T-helper 1 cell (primary cell): ENCODE measurements around the gene PRPS1L1.

ENCODE experiments used
- DNase-seq, 5 donors: peaks; one replicate each; pipeline ENCODE4 v3.0.0-alpha.2; 2012 to 2020
- total RNA-seq, 4 donors: gene quantifications; one replicate each; lab custom pipeline; 2026; lab: John Stamatoyannopoulos, UW

PRPS1L1 gene
- 0 reads per million in 4 donors for total RNA-seq

DNA sequence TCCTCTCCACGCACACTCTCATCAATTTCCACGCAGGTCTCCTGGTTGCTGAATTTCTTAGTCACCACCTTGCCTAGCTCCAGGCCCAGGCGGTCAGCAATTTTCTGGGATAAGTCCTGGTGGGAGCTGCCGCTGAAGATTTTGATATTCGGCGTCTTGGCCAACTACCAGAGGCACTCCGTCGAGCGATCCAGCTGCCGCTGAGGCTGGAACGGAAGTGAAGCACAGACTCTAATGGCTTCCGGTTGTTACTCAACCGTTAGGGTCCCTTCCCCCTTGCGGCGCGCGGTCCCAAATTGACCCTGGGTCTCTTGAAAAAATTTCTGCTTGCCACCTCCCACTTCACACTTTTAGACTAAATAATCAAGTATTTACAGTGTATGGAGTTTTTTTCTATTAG is at the start of gene PRPS1L1:
Gene PRPS1L1, minus strand, starts transcription at position 219 of the 400 bp plus-strand sequence.
- DNase-seq, result no peak

DNA sequence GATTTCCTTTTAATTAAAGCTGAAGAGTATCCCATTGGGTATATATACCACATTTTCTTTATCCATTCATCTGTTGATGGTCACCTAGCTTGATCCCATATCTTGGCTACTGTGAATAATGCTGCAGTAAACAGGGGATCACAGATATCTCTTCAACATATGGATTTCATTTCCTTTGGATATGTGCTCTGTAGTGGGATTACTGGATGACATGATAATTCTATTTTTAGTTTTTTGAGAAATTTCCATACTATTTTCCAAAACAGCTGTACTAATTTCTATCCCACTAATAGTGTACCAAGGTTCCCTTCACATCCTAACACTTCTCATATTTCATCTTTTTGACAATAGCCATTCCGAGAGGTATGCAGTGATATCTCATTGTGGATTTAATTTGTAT is 48.8 kb upstream of the PRPS1L1 start:
- no peak for DNase-seq

DNA sequence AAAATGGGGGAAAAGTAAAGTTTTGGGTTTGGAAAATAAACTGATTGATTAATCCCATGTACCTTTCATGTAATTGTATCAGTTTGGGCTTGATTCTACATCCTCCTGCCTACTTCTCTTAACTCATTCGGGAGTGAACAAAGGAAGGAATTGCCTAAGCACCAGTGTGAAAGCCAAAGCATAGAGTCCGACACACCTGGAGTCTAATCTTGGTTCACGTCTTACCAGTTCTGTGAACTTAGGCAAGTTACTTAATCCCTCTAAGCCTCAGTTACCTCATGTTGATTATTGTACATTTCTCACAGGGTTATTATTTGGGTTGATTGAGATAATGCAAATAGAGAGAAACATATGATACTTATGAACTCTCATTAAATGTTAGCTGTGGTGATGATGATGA is 41.1 kb upstream of the PRPS1L1 start:
- no peak for DNase-seq

DNA sequence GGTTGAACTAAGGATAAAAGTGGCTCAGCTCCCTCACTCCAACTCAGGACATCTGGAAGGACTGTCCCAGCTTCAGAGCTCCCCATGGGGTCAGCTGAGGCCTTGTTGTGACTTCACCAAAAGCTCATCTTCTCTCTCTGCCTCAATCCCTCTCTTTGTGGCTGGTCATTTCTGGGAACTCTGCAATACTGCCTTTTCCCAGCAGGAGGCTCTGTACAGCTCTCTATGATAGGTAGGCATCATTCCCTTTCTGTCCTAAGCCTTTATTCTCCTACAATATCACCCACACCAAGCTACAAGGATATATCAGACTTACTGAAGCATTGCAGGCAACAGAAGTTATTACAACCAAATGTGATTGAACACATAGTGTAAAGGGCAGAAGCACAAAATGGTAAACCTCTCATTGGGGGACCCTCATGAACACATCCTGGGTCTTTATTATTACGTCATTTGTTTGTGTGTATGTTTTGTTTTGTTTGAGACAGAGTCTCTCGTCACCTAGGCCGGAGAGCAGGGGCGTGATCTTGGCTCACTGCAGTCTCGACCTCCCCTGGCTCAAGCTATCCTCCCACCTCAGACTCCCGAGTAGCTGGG is 36.7 kb upstream of the PRPS1L1 start:
- DNase-seq, result no peak

DNA sequence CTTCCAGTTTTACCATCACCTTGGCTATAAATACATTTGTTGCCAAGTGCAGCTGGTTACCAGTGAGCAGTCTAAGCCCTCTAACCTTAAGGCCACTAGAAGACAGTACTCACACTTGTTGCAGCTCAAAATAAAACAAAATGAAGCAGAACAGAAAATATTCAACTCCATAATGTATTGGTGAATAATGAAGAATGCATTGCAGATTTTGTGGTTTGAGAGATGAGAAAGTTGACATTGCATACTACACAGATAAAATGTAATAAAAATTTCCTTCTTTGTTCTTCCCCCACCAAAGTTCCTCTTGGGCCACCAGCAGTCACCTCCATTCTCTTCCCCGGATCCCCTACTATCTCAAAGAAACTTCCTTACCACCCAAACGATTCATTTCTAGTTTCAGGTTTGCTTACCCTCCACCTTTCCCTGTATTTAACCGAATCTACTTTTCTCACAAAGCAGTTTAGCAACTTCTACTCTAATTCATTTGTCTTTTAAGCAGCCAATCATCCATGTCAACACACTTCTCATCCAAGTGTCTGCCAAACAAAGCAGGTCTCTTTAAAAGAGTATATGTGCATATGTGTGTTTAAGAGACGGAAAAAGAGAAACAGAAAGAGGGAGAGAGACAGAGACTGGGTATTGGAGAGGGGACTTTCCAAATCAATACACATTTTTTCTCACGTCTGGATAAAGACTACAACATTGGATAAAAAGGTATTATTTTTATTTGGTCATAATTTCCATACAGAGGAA is 35.7 kb upstream of the PRPS1L1 start:
- DNase-seq, result no peak

DNA sequence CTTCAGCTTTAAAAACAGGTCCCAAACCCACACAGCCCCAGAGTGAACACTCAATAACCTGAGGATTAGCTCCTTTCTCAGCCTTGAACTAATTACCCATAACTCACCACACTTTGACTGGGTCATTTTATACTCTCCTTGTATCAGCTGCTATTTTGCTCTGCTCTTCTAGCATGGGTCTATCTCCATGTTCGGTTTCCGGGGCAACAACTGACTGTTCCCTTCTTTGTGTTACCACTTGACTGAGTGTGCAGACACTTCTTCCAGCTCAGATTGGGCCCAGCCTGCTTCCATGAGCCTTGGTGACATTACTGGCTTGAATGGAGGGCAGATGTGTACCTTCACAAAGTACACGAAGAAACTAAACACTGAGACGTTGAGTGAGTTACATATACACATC is 31.5 kb upstream of the PRPS1L1 start:
- no peak for DNase-seq

DNA sequence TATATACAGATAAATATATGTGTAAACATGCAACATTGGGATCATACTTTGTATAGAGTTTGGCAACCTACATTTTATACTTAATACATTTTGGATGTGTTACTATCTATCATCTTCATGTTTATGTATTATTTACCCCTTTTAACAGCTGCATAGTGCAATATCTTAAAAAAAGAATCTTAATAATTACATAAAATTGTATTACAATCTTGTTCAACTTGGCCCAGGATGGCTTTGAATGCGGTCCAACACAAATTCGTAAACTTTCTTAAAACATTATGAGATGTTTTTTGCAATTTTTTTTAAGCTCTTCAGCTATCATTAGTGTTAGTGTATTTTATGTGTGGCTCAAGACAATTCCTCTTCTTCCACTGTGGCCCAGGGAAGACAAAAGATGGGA is 26.3 kb upstream of the PRPS1L1 start:
- DNase-seq, result no peak

DNA sequence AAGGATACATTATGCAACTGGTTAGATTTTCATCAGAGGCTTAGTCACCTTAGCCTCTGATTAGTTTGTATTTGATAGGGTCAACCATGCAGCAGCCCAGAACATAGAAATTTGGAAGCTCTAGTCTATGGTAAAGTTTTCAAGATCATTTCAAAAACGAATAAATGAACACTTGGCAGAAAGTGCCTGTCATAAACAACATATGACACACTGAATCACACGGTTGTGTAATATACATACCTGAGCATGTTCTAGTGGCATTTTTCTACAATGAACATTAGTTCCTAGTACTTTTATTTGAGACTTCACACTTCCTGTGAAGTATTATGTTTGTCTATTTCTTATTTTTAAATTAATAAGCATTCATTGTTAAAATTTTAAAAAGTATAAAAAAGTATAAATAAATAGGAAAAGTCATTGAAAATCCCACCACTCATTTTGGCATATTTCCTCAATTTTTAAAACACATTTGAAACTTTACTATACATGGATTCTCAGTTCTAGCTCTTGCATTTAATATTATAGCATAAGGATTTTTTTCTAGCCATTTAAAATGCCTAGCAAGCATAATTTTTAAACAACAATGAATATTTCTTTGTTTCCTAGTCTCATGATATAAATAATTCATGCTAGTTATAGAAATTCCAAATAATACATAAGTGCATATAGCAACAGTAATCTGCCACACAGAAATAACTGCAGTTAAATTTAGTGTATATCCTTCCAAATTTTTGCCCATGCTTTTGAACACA is 25.7 kb upstream of the PRPS1L1 start:
- DNase-seq, result no peak

DNA sequence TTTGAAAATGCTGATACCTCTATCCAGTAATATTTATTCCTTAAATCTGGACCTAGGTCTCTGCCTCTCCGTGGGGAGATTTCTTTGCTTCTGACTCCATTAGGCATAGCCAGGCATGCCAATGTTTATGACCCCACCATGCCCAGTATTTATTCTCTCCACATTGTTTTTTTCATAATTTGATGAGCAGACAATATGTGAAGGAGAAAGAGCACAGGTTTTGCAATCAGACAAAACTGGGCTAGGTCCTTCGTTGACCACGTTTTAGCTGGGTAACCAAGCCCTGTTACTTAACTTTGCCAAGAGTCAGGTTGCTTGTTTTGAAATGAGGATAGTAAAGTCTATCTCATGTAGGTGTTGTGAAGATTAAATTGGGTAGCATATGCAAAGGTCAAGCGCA is 21.6 kb upstream of the PRPS1L1 start:
- DNase-seq, result no peak

DNA sequence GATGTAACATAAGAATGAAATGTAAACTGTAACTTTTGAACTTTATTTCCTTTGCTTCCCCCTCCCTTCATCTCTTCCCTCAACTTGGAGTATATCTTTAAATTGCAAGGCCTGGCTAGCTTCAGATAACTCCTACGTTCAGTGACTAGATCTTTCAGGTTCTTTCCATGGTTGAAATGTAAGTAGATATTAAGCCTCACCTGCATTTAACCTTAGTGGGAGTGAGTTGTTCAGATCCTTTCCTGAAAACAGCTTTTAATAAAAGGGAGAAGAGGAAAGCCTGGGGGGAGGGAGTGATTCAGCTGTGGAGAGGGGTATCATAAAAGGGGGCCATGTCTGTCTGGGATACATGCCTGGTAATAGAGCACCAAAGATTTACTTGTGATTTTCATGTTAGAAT is 19.0 kb upstream of the PRPS1L1 start:
- DNase-seq, result no peak

DNA sequence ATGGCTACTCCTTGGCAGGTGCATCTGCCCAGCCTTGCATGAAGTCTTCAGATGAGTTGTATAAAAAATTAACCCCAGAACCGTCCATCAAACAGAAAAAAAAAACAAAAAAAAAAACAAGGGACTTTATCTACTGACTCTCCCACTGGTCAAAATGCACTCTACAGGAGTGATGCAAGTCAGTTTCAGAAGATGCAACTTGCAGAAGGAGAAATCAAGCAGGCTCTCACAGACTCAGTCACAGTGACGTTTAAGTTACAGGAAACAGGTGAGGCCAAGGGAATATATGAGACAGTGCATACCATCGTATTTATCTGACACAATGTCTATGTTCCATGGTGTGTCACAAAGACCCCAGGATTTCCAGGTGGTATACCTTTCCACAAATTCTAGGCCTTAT is 17.5 kb upstream of the PRPS1L1 start:
- no peak for DNase-seq

DNA sequence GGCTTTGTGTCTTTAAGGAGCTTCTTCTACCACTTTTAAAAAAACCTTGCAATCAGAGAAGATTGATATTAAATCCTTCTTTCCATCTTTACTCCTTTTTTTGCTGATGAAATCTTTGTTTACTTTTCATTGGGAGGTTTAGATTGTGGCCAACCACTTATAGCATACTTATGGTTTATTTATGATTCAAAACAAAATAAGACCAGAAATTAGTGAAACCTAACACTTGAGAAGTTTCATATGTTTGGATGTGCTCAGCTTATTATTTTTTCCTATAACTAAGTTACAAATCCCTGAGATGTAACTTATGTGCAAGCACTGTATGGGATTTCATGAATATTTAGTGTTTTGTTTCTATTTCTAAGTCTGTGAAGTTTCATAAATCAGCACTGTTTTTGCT is 13.5 kb upstream of the PRPS1L1 start:
- DNase-seq, result no peak

DNA sequence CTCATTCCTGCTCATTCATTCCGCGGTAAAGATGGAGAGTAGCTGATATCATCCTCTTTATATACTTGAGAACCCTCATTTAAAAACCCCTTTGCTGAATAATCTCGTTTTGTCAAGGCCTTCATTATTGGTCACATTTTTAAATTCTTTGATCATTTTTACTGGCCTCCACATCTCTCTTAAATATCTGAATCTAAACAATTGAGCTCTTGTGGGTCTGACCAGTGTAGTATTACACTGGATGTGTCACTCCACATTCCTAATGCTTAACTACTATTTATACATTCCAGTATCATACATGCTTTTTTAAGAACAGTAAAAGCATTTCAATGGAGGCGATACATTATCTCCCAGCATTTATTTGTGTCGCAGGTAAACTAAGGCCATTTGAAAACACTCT is 12.6 kb upstream of the PRPS1L1 start:
- no peak for DNase-seq

DNA sequence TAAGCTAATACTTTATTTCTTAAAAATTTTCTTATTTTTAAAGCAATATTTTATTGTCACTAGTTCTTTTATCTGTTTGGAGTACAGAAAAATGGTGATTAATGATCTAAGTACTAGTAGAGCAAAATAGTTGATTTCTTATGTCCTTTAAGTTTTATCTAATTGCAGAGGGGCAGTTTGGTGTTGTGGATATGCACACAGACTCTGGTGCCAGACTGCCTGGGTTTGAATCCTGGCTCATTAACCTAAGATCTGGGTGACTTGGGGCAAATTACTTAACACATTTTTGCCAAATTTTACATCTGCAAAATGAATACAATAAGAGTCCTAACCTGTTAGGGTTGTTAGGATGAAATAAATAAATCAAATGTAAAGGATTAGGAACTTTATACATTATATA is 10.7 kb upstream of the PRPS1L1 start:
- DNase-seq, result no peak

DNA sequence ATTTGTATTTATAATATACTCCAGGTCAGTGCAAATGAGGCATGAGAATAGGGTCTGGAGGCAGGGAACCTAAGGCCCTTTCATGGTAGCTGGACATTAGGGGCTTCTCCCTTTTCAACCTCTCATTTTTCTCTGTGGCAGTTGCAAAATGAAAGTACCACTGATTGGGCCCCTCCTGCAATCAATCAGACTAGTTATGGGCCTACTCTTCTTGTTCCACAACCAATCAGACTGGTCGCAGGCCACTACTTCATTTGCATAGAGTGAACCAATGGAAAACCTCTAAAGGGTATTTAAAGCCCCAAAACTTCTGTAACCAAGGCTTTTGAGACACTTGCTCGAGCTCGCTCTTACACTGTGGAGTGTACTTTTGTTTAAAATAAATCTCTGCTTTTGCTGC is 10.0 kb upstream of the PRPS1L1 start:
- no peak for DNase-seq

DNA sequence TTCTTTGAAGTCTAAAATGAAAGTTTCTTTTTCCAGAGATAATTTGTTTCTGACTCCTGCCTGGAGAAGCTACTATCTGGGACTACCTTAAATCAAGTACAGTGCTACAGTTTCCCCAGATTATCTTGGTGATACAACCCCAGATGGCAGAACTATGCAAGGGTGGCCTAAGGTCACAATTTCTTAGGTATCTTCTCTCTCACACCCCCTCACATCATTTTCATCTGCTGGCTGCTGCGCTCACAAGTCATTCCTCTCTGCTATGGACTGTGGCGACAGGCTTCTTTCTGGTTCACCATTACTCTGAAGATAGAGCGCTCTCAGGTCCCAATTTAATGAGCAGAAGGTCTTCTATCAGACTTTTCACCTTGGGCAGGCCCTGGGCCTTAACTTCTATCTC is 9.1 kb upstream of the PRPS1L1 start:
- no peak for DNase-seq

DNA sequence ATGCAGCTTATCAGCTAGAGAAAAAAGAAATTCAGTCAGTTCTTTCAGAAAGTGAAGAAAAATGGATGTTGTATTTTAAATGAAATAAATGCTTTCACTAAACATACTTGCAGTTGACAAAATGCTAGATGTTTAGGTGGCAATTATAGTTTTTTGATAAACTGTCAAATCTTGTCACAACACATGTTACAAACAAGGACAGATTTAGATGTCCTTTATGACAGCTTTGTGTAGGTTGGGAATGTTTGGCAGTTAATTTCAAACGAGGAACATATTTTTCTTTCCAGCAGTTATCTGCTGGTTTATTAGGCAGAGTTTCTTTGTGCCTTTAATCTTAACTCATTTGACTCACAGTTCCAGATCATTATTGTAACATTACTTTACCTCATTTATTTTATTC is 3.1 kb upstream of the PRPS1L1 start:
- no peak for DNase-seq

DNA sequence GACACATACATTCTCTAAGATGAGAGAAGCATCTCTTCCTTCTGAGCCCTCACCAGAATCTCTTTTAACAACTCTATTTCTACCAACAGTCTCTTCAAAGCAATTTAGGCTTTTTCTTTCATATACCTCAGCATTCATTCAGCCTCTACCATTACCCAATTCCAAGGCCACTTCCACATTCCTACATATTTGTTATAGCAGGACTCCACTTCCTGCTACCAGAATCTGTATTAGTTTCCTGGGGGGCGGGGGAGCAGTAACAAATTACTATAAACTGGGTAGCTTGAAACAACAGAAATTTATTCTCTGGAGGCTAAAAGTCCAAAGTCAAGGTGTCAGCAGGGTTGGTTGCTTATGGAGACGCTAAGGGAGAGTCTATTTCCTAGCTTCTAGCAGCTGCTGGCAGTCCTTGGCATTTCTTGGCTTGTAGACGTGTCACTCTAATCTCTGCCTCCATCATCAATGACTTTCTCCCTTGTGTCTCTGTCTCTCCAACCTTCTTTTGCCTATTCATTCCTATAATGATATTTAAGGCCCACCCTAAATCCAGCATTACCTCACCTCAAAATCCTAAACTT is 7.4 kb downstream of the PRPS1L1 start:
- DNase-seq, result no peak

DNA sequence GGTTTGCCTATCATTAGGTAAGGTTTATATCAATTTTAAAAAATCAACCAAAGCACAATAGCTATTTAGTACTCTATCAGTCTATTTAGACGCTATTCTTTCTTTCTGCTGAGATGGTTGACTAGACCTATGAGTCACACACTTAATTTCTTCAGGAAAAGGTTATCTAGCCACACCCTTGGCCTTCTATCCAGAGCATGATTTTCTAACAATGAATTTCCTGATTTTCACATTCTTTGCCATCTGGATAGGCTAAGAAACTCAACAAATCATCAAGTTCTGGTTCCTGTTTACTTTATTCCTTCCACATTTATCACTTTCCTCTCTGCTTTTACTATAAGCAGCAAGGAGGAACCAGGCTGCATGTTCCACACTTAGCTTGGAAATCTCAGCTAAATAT is 8.1 kb downstream of the PRPS1L1 start:
- no peak for DNase-seq

DNA sequence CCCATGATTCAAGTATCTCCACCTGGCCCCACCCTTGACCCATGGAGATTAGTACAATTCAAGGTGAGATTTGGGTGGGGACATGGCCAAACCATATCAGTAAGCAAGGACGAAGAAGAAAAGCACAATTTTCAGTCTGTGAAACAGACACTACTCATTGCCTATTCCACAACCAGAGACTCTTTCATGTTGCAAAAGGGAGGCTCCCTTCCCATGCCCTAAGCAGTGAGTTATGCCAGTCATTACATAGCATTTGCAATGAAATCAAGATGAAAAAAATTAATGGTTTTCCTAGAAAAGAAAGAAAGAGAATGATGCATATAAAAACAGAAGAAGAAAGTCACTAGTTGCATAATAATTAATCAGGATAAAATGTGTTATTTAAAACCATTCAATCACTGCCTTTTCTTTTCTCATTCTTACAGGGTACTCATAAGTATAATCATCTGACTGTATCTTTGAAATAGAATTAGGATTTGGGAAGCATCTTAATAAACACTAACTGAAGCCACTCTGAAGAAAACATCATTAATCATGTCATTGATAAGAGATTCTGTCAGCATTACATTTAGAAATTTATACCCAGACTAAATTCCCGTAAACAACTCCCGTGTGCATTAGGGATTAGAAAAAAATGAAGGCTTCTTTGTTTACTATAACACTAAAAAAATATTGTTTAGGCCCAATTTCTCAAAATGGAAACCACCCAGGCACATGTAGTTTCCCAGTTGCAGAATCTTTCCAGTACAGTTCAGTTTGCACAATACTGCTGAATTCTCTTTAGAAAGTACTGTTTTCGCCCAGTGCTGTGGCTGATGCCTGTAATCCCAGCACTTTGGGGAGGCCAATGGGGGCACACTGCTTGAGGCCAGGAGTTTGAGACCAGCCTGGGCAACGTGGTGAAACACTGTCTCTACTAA is 9.1 kb downstream of the PRPS1L1 start:
- no peak for DNase-seq

DNA sequence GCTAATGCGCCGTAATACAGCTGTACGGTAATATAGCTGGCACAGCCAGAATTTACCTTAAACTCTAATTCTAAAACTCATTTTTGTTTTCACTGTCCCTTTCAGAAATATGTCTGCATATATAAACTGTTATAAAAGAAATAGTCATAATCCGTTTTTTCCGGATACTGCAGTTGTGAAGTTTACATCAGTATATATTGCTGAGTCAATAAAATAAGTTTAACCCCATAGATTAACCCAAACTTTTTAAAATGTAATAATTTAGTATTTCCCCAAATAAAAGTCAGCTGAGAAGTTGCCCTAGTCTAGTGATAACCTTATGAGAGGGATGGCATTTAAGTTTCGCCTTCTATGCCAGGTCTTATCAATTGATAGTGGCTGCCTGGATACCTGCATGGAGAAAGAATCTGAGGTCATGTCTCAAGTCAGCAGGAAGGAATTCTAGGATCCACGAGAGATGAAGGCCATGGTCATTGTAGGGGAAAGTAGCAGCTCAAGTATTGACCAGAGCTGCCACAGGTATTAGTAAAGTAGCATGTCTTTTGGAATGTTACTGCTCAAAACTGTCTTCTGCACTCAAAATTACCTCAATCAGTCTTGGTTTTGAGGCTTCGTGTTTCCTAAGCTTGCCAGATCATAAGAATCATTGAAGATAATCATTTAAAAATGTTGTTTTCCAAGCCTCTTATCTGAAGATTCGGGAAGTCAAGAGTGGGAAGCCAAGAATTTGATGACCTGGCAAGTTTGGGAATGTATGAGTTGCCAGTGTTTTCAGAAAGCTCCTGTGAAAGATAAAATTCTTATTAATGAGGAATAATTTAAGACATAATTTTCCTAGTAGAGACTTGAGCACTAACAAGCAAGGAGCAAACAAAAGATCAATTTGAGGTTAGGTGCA is 10.8 kb downstream of the PRPS1L1 start:
- no peak for DNase-seq

DNA sequence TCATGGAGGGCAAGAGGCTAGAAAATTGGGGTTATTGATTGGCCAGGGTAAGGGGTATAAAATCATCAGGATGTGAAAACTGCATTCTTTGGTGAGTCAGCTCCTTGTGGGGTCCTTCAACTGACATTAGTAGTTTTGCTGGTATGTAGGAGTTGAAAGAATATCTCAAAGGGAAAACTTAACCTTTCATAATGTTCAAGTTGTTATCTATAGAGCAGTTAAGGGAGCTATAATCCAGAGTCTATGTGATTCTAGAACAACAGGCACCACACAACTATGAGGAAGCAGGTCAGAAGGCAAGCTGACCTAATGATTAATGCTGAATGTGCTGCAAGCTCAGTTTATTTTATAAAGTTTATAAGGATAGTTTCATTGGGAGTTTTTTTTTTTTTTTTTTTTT is 13.7 kb downstream of the PRPS1L1 start:
- DNase-seq, result no peak
